A673 (cell line): ENCODE data around the gene TLE3.

ENCODE experiments used
- CTCF ChIP-seq: fragments of 300-800, 200-600 bp; sonication (generic); conservative IDR thresholded peaks from 2 replicates; pipeline ENCODE4 v1.5.1; 2017; ENCODE audit warnings: low read depth, mild to moderate bottlenecking, antibody characterized with exemption, low read length, moderate library complexity, mixed read lengths
- EZH2 ChIP-seq: fragments of 200-600 bp; sonication (generic); IDR thresholded peaks from 2 replicates; pipeline ENCODE4 v1.6.1; 2017; ENCODE audit warnings: borderline replicate concordance, low read depth, mild to moderate bottlenecking, mixed read lengths, antibody characterized with exemption, low read length; ENCODE audit not compliant: poor library complexity, severe bottlenecking

- TF ChIP-seq CTCF = no peak
- TF ChIP-seq EZH2 = no peak
These were observed 44.3 kb upstream of the TLE3 start for GRCh38 chr15:70142072-70142321.
